ENCODE measurements around the gene SLC13A2. TPM values are rescaled to one million over a fixed set of nuclear protein-coding genes. Genes with fewer than 3 reads are reported as not detected.
"Not testable (repeated sequence)": the region's sequence is repeated elsewhere in the genome, so short reads cannot be mapped to it uniquely, and the experiment has no call there.

SLC13A2 gene
- 1.1 TPM for total RNA-seq

DNA sequence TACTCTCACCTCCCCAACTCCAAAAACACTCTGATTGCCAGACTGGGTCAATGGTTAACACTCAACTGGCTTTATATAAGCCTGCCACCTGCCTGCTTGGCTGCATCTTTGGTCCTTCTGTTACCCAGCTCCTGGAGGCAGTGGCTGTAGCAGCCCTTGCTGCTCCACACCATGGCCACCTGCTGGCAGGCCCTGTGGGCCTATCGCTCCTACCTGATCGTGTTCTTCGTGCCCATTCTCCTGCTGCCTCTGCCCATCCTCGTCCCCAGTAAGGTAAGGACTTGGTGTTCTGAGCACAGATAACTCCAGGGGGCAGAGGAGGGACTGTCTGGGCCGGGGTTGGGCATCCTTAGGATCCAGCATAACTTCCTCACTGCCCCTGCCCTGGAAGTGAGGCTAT is at the start of gene SLC13A2:
Gene SLC13A2 (plus strand): TSS at position 103 of the 400 bp plus-strand sequence. CDS start 69 bp downstream, at position 172.
- DNase-seq: no peak

DNA sequence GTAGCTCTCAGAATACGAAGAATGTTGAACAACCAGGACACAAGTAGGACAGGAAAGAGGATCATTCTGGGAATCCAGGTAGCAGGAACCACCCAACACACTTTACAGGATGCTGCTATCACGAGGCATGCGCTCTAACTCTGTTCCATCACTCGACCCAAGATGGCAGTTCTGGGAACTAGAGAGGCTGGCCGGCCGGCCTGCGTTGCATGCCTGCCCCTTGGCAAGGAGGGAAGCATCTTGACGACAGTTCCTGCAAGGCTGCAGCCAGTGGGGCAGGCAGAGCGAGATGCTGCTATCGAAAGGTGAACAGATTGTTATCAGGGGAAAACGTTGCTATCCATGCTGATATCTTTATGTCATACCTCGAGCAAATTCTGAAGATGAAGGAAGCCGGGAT is 48.2 kb upstream of the SLC13A2 start:
- DNase-seq: no peak

- no peak for DNase-seq
Observed at GRCh38 chr17:28426081-28426519, 47.3 kb upstream of the SLC13A2 start.

DNA sequence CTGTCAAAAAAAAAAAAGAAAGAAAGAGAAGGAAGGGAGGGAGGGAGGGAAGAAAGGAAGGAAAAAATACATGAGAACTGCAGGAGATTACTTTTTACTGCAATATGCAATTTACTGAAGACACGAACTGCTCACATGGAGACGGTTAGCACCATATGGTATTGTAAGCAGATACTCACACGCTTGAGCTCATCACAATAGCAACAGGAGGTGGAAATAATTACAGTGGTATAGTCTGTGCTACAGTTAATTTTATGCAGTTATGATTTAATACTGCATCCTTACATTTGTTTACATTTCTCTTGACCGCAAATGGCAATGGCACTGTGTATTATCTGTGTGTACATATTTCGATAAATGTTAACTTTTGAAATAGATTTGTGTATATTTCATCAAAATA is 46.1 kb upstream of the SLC13A2 start:
- peak; percentile 21 for DNase-seq

DNA sequence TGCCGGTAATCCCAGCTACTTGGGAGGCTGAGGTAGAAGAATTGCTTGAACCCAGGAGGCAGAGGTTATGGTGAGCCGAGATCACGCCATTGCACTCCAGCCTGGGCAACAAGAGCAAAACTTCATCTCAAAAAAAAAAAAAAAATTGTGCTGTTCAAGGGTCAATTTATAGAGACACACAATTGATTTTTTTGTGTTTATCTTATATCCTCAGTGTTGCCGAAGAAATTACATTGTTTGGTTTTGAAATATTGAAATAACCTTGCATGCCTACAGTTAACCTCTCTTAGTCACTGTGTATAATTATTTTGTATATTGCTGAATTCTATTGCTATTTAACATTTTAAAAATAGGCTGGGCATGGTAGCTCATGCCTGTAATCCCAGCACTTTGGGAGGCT is 45.5 kb upstream of the SLC13A2 start:
- not testable (repeated sequence) for DNase-seq

DNA sequence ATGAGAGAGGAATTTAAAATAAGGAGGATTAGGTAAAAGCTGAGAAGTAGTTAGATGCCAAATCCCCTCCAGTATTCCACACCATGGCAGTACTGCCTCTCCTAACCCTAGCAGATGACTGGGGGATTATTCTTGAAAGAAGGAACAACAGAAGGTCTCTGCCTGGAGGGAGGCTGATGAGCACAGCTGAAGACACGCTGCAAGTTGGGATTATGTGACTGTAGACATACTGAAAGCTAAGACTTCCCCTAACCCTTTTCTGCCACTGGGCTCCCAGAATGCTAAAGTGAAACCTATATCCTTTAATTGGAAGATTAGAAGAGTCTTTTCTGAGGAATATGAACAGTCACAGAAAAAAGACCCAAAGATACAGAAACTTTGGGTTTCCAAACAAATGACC is 39.7 kb upstream of the SLC13A2 start:
- DNase-seq: no peak

- not testable (repeated sequence) for DNase-seq
Observed at GRCh38 chr17:28434326-28434725, 39.1 kb upstream of the SLC13A2 start.

- no peak for DNase-seq
Observed at GRCh38 chr17:28443901-28444638, 29.4 kb upstream of the SLC13A2 start.

DNA sequence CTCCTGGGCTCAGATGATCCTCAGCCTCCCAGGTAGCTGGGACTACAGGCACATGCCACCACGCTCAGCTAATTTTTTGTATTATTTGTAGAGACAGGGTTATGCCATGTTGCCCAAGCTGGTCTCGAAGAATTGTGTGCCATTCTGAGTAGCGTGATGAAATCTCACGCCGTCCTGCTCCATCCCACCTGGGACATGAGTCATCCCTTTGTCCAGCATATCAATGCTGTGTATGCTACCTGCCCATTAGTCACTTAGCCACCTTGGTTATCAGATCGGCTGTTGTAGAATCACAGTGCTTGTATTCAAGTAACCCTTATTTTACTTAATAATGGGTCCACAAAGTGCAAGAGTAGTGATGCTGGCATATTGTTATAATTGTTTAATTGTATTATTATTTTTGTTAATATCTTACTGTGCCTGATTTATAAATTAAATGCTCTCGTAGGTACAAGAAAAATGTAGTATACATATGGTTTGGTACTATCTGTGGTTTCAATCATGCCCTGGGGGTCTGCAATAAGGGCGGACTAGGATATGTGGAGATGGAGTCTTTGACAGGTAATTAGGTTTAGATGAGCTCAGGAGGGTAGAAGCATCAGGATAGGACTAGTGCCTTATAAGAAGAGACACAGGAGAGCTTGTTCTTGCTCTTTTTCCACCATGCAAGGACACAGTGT is 26.6 kb upstream of the SLC13A2 start:
- DNase-seq: no peak

- no peak for DNase-seq
Observed at GRCh38 chr17:28447396-28447760, 26.1 kb upstream of the SLC13A2 start.

DNA sequence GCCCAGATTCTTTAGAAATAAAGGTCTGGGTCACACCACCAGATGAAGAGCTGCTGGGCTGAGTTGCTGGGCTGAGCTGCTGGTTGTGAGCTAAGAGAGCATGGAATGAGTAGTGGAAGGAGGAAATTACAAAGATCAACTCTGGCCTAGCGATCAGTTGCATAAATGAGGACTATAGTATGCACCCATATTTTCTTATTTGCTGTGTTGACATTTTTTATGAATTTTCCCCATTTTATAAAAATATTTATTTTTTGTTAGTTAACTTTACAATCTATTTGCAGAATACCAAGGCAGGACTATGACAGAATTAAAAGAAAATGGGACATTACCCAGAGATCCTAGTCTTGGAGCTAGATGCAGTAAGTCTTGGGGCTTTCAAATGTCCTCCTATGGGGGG is 23.6 kb upstream of the SLC13A2 start:
- no peak for DNase-seq

DNA sequence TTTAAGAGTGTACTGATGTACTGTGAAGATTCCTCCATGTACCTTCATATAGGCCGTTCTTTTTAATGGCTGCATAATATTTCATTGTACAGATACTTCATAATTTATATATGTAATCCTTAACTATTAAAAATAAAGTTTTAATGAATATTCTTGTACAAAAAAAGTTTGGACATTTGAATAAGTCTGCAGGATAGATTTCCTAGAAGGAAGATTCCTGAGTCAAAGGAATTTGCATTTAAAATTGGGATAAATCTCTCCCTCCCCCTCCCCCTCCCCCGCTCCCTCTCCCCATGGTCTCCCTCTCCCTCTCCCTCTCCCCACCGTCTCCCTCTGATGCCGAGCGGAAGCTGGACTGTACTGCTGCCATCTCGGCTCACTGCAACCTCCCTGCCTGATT is 15.6 kb upstream of the SLC13A2 start:
- no peak for DNase-seq

GRCh38 chr17:28458881-28459280 is 14.6 kb upstream of the SLC13A2 start:
- not testable (repeated sequence) for DNase-seq

- DNase-seq: no peak
Observed at GRCh38 chr17:28460901-28461300, 12.5 kb upstream of the SLC13A2 start.

DNA sequence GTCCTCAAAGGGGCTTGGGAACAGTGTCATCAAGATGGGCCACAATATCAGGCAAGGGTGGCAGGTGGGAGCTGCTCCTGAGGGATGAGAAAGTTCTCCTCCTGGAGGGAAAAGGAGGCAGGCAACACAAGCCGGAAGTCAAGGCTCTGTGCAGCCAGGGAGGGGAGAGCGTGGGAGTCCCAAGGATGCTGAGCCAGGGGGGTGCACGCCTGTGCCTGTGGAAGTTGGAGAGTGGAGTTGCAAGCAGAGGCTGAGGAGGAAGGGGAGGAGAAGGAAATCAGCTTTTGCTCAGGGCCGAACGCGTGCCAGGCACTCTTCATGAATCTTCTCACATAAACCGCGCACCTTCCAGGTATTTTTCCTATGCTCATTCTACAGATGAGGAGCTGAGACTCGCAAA is 7.4 kb upstream of the SLC13A2 start:
- DNase-seq: no peak

DNA sequence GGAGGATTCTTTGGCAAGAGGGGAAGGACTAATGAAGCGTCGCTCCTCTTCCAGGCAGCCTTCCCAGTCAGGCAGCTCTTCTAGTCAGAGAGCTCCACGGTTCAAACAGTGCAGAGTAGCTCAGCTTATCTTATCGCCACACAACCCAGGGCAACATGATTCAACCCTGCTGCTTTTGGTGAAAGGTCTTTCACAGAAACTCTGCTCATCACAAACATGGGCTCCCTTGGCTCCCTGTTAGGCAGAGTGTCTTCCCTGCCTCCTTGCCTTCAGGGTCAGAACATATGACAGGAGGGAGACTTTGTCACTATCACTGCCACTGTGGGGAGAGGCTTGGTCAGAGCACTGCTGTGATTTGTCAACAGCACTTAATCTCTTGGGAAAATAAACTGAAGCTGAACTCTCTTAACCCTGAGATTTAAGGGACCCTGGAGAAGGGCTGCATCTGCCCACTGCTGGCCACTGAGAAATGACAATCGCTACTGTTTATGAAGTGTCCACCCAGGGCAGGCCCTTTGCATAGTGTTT is 6.9 kb upstream of the SLC13A2 start:
- DNase-seq: no peak

DNA sequence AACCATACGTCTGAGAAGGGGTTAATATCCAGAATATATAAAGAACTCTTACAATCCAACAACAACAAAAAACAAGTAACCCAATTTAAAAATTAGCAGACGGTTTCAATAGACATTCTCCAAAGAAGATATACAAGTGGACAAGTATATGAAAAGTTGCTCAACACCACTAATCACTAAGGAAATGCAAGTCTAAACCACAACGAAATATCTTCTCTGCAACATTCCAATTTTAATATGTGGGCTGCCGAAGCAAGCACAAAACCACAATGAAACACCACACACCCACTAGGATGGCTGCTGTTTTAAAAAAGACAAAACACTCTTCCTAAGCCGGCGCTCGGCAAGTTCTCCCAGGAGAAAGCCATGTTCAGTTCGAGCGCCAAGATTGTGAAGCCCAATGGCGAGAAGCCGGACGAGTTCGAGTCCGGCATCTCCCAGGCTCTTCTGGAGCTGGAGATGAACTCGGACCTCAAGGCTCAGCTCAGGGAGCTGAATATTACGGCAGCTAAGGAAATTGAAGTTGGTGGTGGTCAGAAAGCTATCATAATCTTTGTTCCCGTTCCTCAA is 5.9 kb upstream of the SLC13A2 start:
- no peak for DNase-seq

GRCh38 chr17:28468033-28468735 is 5.3 kb upstream of the SLC13A2 start:
- DNase-seq: peak; percentile 8

DNA sequence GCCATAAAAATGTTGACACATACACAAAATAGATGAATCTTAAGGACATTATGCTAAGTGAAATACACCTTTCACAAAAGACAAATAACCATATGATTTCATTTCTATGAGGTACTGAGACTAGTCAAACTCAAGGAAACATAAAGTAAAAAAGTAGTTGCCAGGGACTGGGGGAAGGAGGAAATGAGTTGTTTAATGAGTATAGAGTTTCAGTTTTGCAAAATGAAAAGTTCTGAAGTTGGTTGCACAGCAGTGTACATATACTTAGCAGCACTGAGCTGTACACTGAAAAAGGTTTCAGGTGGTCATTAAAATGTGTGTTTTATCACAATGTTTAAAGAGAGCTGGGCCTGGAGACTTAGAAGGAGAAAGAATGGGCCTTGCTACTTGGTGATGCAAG is 4.7 kb upstream of the SLC13A2 start:
- no peak for DNase-seq

- DNase-seq: no peak
Observed at GRCh38 chr17:28469376-28469775, 4.1 kb upstream of the SLC13A2 start.

- DNase-seq: no peak
Observed at GRCh38 chr17:28470266-28470913, 3.1 kb upstream of the SLC13A2 start.

DNA sequence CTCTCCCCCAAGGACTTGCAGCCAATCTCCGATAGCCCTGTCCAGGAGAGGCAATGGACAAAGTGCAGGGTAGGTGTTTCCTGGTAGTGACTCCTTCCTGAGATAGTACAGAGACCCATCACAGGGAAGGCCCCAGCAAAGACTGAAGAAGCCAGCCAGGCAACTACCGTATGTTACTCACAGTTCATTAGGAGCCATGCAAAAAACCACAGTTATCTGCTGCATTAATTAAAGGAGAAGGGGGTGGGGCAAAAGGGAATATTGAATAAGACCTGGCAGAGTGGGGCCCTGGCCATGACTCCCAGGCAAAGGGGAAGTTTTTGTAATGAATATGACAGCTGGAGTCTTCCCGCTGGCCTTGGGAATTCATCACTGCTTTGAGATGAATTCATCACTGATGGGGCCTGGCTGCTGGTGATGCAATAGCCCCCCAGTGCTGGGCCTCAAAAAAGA is 2.5 kb upstream of the SLC13A2 start:
- DNase-seq: no peak
